HL-60 (cell line): ENCODE results near the gene EHD4.

Source experiments
- CTCF ChIP-seq: IDR thresholded peaks from one replicate; pipeline ENCODE4 v1.5.1; 2011; ENCODE audit warnings: low read length, control low read depth, inconsistent platforms; ENCODE audit not compliant: insufficient read depth
- GABPA ChIP-seq: IDR thresholded peaks from 2 replicates; pipeline ENCODE4 v1.6.1; 2012; ENCODE audit warnings: low read depth
- POLR2AphosphoS5 ChIP-seq: IDR thresholded peaks from 2 replicates; pipeline ENCODE4 v1.6.1; 2012; ENCODE audit warnings: low read depth
- REST ChIP-seq: IDR thresholded peaks from 2 replicates; pipeline ENCODE4 v1.6.1; 2012; ENCODE audit warnings: low read depth; ENCODE audit not compliant: insufficient replicate concordance

GRCh38 chr15:41970456-41970855 lies 1.9 kb downstream of the EHD4 start:
- TF ChIP-seq POLR2AphosphoS5, result no peak
- TF ChIP-seq CTCF, result no peak
- TF ChIP-seq GABPA, result no peak
- TF ChIP-seq REST, result no peak
